HepG2 (cell line): ENCODE results near the gene SLC25A45. TPM values are rescaled to one million over a fixed set of nuclear protein-coding genes. Genes with fewer than 3 reads are reported as not detected.

Experiments
- CHD2 ChIP-seq: IDR thresholded peaks from 2 replicates; pipeline ENCODE4 v1.6.1; 2011; ENCODE audit warnings: low read depth, low read length, improper control_type of control experiment
- GATA4 ChIP-seq: sonication (generic); IDR thresholded peaks from 2 replicates; pipeline ENCODE4 v1.6.1; 2016; ENCODE audit warnings: antibody characterized with exemption, low read depth, borderline replicate concordance
- PBX3 ChIP-seq: sonication (generic); formaldehyde crosslinking; IDR thresholded peaks from 2 replicates; pipeline ENCODE4 v1.8.1; 2023; ENCODE audit warnings: missing genetic modification reagents, inconsistent platforms, borderline replicate concordance
- PITX1 ChIP-seq: sonication (generic); formaldehyde crosslinking; IDR thresholded peaks from 2 replicates; pipeline ENCODE4 v1.5.1; 2020; ENCODE audit warnings: mild to moderate bottlenecking, missing genetic modification reagents
- REPIN1 ChIP-seq: sonication (generic); formaldehyde crosslinking; IDR thresholded peaks from 2 replicates; pipeline ENCODE4 v1.8.0; 2022; ENCODE audit warnings: missing genetic modification reagents, low read depth, mild to moderate bottlenecking, borderline replicate concordance
- RNF2 ChIP-seq: fragments of 450-650 bp; conservative IDR thresholded peaks from 2 replicates; pipeline ENCODE4 v1.6.1; 2016; ENCODE audit warnings: low read depth
- SETDB1 ChIP-seq: sonication (generic); formaldehyde crosslinking; IDR thresholded peaks from 2 replicates; pipeline ENCODE4 v1.5.1; 2020; ENCODE audit warnings: missing genetic modification reagents, mild to moderate bottlenecking, borderline replicate concordance
- TAF1 ChIP-seq: sonication (generic); formaldehyde crosslinking; IDR thresholded peaks from 2 replicates; pipeline ENCODE4 v1.4.0; 2020; ENCODE audit warnings: missing genetic modification reagents
- TGIF2 ChIP-seq: IDR thresholded peaks from 2 replicates; pipeline ENCODE4 v1.6.1; 2016; ENCODE audit warnings: control low read depth, missing compliant biosample characterization
- U2AF1 ChIP-seq: fragments of 200-400 bp; formaldehyde crosslinking; optimal IDR thresholded peaks from 2 replicates; pipeline ENCODE3; 2017; ENCODE audit warnings: mild to moderate bottlenecking, low read depth, low read length
- ZBTB34 ChIP-seq: sonication (generic); formaldehyde crosslinking; IDR thresholded peaks from 2 replicates; pipeline ENCODE4 v1.8.0; 2022; ENCODE audit warnings: mild to moderate bottlenecking, missing genetic modification reagents
- ZHX1 ChIP-seq: sonication (generic); formaldehyde crosslinking; IDR thresholded peaks from 2 replicates; pipeline ENCODE4 v1.8.1; 2022; ENCODE audit warnings: low read depth, mild to moderate bottlenecking, missing genetic modification reagents
- ZMAT5 ChIP-seq: sonication (generic); formaldehyde crosslinking; IDR thresholded peaks from 2 replicates; pipeline ENCODE4 v1.5.0; 2020; ENCODE audit warnings: mild to moderate bottlenecking, low read depth, missing genetic modification reagents, borderline replicate concordance
- ZNF432 ChIP-seq: sonication (generic); formaldehyde crosslinking; IDR thresholded peaks from 2 replicates; pipeline ENCODE4 v1.5.0; 2020; ENCODE audit warnings: missing genetic modification reagents, mild to moderate bottlenecking, borderline replicate concordance
- ZNF577 ChIP-seq: sonication (generic); formaldehyde crosslinking; IDR thresholded peaks from 2 replicates; pipeline ENCODE4 v1.4.0; 2020; ENCODE audit warnings: mild to moderate bottlenecking, low read depth, missing genetic modification reagents, borderline replicate concordance
- ZNF704 ChIP-seq: sonication (generic); formaldehyde crosslinking; IDR thresholded peaks from 2 replicates; pipeline ENCODE4 v1.8.1; 2023; ENCODE audit warnings: mild to moderate bottlenecking, inconsistent platforms, moderate library complexity, missing genetic modification reagents, borderline replicate concordance
- ZNF788 ChIP-seq: sonication (generic); formaldehyde crosslinking; IDR thresholded peaks from 2 replicates; pipeline ENCODE4 v1.5.0; 2020; ENCODE audit warnings: mild to moderate bottlenecking, missing genetic modification reagents, borderline replicate concordance
- ZNF878 ChIP-seq: sonication (generic); formaldehyde crosslinking; IDR thresholded peaks from 2 replicates; pipeline ENCODE4 v1.8.1; 2023; ENCODE audit warnings: mild to moderate bottlenecking, missing genetic modification reagents, moderate library complexity
- polyA plus RNA-seq, 8 experiments: library from polyadenylated mRNA; depleted of rRNA in 3 of 8; stranded (reverse) in 7 of 8; unstranded in 1 of 8; fragments of >200 nt; fragmentation: Illumina TruSeq in 4 of 8; extraction: Trizol in 4 of 8; gene quantifications; 2 replicates each; pipeline versions ENCODE4 v1.2.1 to v1.2.3, GENCODE V29; 2011 to 2016; ENCODE audit warnings: low read depth in 4 of 8, missing spikeins in 1 of 8, mixed read lengths in 1 of 8; ENCODE audit not compliant: insufficient read depth in 1 of 8
- total RNA-seq, 5 experiments: library from RNA; depleted of rRNA; stranded (reverse); fragments of >200 nt; fragmentation: Illumina TruSeq; extraction: Trizol; gene quantifications; 2 replicates each; pipeline ENCODE4 v1.2.3, GENCODE V29; 2016; ENCODE audit warnings: low read depth in 1 of 5

SLC25A45 gene
- total and polyA plus RNA-seq, 2 of the 13 experiments (the other 11 are each of a cell fraction or from before 2014, with no cell fraction given) = 1.2 to 3.4 TPM

GRCh38 chr11:65386307-65387140 lies 4.1 kb upstream of the SLC25A45 start, which contains the start of gene FRMD8 (continued):
- TF ChIP-seq TGIF2 = peak; percentile 37; the same call in 1 of the 2 replicates
- no peak for TF ChIP-seq ZBTB34 (CRISPR knock-in tag)
- TF ChIP-seq ZNF432 (CRISPR knock-in tag) = no peak
- no peak for TF ChIP-seq CHD2
- no peak for TF ChIP-seq ZNF577
- TF ChIP-seq U2AF1 = no peak
- TF ChIP-seq RNF2 = 0 out of 2 replicates have a peak, but pooled peaks have one; percentile 36
- no peak; the same call in 1 of the 2 replicates for TF ChIP-seq PITX1 (CRISPR knock-in tag)
- TF ChIP-seq PBX3 (CRISPR knock-in tag) = no peak
- no peak for TF ChIP-seq ZNF878 (CRISPR knock-in tag)
- TF ChIP-seq REPIN1 (CRISPR knock-in tag) = peak; percentile 36; the same call in 1 of the 2 replicates
- no peak; the same call in 1 of the 2 replicates for TF ChIP-seq ZHX1 (CRISPR knock-in tag)
- TF ChIP-seq GATA4 = peak; percentile 55; the same call in 1 of the 2 replicates
- no peak for TF ChIP-seq ZMAT5
- peak; percentile 52; the same call in 1 of the 2 replicates for TF ChIP-seq ZNF704
- peak; percentile 37; the same call in 1 of the 2 replicates for TF ChIP-seq ZNF788 (CRISPR knock-in tag)
- TF ChIP-seq SETDB1 (CRISPR knock-in tag) = no peak
- peak; percentile 83 for TF ChIP-seq TAF1
